Stimulated activated CD4-positive, alpha-beta T cell treated with anti-CD3 and anti-CD28 coated beads, Interleukin-4, amount 100 ng/mL, for 4 hours (primary cell): ENCODE measurements around the gene IPO13.

Experiments used
- DNase-seq, 2 experiments: peaks; one replicate each; pipeline ENCODE4 v3.0.0-alpha.2; 2020

IPO13 gene

GRCh38 chr1:43951021-43951985, 4.6 kb downstream of the IPO13 start:
- DNase-seq, result no peak

DNA sequence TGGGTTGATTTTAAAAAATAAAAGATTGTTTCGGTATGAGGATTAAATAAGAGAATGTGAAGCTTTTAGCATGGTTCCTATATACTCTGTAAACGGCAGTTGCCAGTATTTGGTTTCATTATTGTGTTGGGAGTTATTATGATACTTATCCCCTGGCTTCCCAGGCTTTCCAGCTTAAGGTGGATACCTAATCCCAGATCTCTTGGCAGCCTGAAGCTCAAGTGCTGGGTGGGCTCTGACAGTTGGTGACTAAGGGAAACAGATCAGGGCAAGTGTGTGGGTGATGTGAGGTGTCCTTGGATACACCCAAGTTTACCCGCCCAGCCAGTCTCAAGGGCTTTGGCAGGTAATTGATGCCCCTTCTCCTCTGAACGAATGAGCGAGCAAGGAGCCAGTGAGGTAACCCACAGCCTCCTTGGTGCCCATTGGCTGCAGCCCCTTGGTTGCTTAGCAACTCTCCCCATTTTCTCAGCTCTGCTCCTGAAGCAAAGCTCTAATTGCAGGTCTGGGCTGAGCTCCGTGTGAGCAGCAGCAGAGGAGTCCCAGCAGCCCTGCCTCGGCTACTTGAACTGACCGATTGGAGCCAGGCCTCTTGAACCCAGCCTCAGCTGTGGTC, 6.1 kb downstream of the IPO13 start:
- DNase-seq, result no peak

GRCh38 chr1:43953361-43953760, 6.6 kb downstream of the IPO13 start:
- no peak for DNase-seq

GRCh38 chr1:43954036-43954435, 7.3 kb downstream of the IPO13 start:
- DNase-seq, result no peak

DNA sequence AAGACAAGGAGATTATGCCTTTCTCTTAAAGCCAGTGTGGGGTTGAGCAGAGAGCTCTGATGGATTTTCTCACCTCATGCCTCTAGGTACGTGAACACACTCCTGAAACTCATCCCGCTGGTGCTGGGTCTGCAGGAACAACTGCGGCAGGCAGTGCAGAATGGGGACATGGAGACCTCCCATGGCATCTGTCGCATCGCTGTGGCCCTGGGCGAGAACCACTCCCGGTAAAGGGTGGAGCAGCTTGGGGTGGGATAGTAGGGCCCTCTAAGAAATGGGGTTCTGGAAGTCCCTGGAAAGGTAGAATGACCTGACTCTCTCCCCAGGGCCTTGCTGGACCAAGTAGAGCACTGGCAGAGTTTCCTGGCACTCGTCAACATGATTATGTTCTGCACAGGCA, 9.5 kb downstream of the IPO13 start:
- no peak for DNase-seq

GRCh38 chr1:43957407-43958040, 10.8 kb downstream of the IPO13 start:
- no peak for DNase-seq

- no peak for DNase-seq
Observed at GRCh38 chr1:43958351-43959255, 11.9 kb downstream of the IPO13 start.

DNA sequence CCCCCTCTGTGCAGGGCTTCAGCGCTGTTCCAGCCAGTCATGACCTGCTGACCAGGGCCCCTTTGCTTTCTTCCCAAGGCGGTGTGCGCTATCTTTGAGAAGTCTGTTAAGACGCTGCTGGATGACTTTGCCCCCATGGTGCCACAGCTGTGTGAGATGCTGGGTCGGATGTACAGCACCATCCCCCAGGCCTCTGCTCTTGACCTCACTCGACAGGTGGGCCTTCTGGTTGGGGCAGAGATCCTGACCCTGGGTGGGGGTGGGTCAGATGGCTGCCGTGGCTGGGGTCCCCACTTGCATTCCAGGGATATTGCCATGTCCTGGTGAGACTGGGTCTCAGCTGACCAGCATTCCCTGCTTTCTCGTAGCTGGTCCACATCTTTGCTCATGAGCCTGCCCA, 14.0 kb downstream of the IPO13 start:
- no peak for DNase-seq

DNA sequence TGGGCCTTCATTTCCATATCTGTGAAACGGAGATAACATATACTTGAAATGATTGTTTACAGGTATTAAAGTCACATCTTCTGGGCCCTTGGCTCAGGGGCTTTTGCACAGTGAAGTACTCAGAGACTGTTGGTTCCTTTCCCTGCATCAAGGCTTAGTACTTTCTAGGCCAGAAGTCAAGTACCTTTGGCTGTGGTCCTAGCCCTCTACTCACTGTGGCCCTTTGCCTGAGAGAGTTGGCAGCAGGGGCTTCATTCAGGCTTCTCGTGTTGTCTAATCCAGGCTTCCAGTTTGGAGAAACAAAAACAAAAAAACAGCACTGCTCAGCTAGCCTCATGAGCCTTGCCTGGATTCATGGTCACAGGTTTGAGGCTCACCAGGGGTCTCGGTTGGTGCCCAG, 14.9 kb downstream of the IPO13 start:
- no peak for DNase-seq

- no peak for DNase-seq
Observed at GRCh38 chr1:43962324-43962723, 15.6 kb downstream of the IPO13 start.

DNA sequence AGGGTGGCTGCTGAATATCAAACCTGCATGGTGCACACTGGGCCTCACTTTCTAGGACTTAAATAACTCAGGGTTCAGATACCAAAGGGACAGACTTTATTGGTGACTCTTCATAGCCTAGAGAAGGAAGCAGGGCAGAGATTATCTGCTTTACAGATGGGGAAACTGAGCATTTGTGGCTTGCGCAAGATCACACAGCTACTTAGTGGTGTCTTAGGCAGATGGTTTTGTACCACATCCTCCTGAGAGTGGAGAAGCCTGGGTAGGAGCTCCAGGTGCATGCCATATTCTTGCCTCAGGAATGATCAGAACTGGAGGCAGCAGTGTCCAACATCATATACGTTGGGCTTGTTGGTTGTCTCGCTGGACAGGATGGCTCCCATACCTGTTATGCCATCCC, 16.3 kb downstream of the IPO13 start:
- DNase-seq, result no peak

DNA sequence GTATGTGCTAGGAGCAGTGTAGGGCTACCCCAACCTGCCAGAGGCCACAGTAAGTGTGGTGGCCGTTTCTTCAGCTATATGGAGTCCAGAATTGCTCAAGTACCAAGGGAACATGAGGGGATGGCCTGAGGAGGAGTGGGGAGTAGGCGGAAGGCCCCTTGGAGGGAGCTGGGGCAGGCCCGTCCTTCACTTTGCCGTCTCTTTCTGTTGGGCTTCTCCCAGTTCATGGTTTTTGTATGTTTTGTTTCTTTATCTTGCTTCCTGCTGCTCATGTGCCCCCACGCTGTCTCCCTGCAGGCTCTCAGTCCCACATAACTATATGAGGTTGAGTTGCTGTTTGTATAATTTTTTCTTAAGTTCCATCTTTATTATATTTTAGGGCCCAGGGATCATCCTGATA, 17.1 kb downstream of the IPO13 start:
- no peak for DNase-seq

- no peak for DNase-seq
Observed at GRCh38 chr1:43965316-43965715, 18.6 kb downstream of the IPO13 start.

DNA sequence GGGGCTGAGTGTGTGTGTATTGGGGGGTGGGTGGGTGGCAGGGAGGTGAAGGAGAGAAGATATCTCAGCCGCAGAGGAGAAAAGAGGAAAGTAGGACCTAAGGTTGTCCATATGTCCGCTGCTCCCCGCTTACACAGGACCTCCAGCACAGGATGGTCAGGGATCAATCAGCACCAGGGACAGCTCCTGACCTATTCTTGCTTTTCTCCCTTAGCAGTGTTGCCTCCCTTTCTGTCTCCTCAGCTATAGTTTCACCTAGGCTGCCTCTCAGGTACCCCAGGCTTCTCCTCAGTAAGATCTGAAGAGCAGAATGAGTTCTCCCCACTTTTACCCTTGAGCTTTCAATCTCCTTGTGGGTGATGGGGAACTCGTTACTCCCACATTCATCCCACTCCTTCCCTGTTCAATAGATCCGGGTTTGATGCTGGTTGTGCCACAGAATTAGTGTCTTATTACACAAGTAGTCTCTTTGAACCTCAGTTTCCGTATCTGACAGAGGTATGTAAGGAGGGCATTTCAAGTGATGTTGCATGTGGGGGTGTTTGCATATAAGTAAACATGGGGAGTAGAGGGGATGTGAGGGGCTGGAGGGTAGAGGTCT, 21.7 kb downstream of the IPO13 start:
- DNase-seq, result no peak

DNA sequence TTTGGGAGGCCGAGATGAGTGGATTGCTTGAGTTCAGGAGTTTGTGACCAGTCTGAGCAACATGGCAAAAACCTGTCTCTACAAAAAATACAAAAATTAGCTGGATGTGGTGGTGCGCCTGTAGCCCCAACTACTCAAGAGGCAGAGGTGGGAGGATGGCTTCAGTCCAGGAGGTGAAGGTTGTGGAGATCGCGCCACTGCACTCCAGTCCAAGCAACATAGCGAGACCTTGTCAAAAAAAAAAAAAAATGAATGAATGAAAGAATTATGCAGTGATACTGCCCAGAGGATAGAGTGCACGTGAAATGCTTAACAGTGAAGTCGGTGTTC, 22.6 kb downstream of the IPO13 start:
- no peak for DNase-seq

DNA sequence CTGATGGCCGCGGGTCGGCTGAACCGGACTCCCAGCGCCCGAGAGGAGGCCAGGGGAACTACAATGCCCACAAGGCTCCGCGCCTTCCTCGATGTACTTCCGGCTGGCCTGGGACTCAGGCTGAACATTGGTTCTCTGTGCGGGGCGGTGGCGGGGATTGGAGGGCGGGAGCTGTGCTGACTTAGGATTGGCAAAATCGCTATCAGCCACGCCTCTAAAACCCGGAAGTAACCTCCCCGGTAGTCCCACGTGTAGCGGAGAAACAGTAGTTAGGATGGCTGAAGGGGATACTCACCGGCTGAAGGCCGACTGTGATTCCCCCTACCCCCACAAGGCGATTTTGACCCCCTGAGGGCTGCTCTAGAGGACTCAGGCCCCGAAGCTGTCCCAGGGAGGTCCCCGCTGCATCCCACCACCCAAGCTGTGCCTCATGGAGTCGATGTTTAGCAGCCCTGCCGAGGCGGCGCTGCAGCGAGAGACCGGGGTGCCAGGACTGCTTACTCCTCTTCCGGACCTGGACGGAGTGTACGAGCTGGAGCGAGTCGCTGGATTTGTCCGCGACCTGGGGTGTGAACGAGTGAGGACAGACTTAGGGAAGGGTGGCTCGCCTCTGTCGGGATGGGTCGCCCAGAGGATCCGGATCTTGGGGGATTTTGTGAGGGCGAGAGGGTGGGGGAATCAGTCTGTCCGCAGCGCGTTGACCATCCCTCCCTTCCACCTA, 23.2 kb downstream of the IPO13 start, which contains the start of gene DPH2:
Gene DPH2, plus strand, starts transcription at position 265 of the 721 bp plus-strand sequence. Its CDS starts 166 bp downstream, at position 431.
- peak; percentile 94 to 96 for DNase-seq

DNA sequence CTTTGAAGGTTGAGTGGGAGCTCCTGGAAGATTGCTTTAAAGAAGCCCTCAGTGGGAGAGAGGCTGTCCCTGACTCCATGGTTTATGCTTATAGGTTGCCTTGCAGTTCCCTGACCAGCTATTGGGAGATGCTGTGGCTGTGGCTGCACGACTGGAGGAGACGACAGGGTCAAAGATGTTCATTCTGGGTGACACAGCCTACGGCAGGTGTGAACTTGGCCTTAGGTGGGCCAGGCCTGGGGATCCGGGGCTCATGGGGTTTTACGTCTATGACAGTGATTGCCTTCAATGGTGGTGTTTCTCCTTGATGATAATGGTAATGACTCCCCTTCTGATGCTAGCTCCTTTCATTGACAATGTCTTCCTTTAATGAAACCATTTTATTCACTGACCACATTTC, 23.8 kb downstream of the IPO13 start:
- DNase-seq, result no peak

- no peak for DNase-seq
Observed at GRCh38 chr1:43970911-43971310, 24.2 kb downstream of the IPO13 start.

GRCh38 chr1:43971336-43971980, 24.7 kb downstream of the IPO13 start:
- DNase-seq, result no peak

- no peak for DNase-seq
Observed at GRCh38 chr1:43973981-43974442, 27.3 kb downstream of the IPO13 start.
